ENCODE data around the gene CYSRT1.

DNA sequence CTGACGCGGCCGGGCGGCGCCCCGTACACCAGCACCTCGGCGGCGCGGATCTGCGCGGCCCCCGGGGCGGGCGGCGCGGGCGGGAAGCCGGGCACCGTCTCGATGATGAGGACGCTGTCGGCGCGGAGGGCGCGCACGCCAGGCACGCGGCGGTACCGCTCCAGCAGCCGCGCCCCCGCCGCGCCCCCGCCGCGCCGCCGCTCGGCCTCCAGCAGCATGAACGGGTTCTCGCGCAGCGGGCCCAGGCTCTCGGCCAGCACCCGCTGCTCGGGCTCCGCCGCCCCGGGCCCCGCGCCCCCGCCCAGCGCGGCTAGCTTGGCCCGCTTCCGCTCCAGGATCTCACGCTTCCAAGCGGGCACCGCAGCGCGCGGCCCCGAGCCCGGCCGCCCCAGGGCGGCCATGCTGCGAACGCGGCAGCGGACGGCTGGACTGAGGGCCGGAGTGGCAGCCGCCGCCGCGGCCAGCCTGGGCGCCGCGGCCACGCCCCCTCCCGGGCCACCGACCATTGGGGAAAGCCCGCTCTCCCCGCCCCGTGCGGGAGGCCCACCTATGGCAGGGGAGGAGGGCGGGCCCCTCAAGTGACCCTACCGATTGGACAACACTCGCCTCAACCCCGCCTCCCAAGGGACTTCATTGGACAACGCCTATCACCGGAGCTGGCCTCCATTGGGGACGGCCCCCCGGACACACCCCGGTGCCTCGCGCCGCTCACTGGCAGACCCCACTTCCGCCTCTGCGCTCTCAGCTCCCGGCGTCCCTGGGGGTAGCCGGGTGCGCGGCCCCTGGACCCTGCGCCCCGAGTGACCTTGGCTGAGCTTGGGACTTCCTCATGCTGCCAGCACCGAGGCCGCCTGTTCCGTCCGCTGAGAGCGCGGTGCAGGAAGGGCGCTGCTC is 24.4 kb upstream of the CYSRT1 start, which contains the start of gene TPRN:
- TF ChIP-seq, protein P1, sequence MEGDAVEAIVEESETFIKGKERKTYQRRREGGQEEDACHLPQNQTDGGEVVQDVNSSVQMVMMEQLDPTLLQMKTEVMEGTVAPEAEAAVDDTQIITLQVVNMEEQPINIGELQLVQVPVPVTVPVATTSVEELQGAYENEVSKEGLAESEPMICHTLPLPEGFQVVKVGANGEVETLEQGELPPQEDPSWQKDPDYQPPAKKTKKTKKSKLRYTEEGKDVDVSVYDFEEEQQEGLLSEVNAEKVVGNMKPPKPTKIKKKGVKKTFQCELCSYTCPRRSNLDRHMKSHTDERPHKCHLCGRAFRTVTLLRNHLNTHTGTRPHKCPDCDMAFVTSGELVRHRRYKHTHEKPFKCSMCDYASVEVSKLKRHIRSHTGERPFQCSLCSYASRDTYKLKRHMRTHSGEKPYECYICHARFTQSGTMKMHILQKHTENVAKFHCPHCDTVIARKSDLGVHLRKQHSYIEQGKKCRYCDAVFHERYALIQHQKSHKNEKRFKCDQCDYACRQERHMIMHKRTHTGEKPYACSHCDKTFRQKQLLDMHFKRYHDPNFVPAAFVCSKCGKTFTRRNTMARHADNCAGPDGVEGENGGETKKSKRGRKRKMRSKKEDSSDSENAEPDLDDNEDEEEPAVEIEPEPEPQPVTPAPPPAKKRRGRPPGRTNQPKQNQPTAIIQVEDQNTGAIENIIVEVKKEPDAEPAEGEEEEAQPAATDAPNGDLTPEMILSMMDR (conservative IDR thresholded peaks at IDR 0.05; ENCODE audit: low read depth, low read length): no peak
- TF ChIP-seq EZH2 (IDR thresholded peaks at IDR 0.05; ENCODE audit: low read length, unreplicated experiment): no peak
